Measurements from ENCODE around the gene TLCD3A. TPM values are rescaled to one million over a fixed set of nuclear protein-coding genes. Genes with fewer than 3 reads are reported as not detected.

Gene TLCD3A
- total RNA-seq, 1 experiment from 2014 or later = 21.6 TPM

- TF ChIP-seq, protein P1, sequence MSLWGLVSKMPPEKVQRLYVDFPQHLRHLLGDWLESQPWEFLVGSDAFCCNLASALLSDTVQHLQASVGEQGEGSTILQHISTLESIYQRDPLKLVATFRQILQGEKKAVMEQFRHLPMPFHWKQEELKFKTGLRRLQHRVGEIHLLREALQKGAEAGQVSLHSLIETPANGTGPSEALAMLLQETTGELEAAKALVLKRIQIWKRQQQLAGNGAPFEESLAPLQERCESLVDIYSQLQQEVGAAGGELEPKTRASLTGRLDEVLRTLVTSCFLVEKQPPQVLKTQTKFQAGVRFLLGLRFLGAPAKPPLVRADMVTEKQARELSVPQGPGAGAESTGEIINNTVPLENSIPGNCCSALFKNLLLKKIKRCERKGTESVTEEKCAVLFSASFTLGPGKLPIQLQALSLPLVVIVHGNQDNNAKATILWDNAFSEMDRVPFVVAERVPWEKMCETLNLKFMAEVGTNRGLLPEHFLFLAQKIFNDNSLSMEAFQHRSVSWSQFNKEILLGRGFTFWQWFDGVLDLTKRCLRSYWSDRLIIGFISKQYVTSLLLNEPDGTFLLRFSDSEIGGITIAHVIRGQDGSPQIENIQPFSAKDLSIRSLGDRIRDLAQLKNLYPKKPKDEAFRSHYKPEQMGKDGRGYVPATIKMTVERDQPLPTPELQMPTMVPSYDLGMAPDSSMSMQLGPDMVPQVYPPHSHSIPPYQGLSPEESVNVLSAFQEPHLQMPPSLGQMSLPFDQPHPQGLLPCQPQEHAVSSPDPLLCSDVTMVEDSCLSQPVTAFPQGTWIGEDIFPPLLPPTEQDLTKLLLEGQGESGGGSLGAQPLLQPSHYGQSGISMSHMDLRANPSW (CRISPR knock-in tag; conservative IDR thresholded peaks at IDR 0.05; ENCODE audit: low read depth) = no peak
These were observed 24.3 kb upstream of the TLCD3A start (continued) for GRCh38 chr17:708132-708531.

- Mint-ChIP-seq H3K27me3 (ENCODE audit: low read depth) (no peaks in the 10 kb centered on the region), H3K27ac (no peak overlapping the region), H3K36me3 (no peaks in the 10 kb centered on the region), H3K4me3 (no peak overlapping the region), H3K9me3 (no peaks in the 10 kb centered on the region), H3K4me1 (peaks cover 7% of the 10 kb centered on the region)
- ATAC-seq (no peak), DNase-seq (ENCODE audit: low spot score) (no peak)
- POLR2A ChIA-PET = no interaction called here
- TF ChIP-seq CBFB (CRISPR knock-in tag; IDR thresholded peaks at IDR 0.05; ENCODE audit: low read depth) (no peak), EMX1 (CRISPR knock-in tag; IDR thresholded peaks at IDR 0.05) (no peak), ZNF671 (CRISPR knock-in tag; IDR thresholded peaks at IDR 0.05) (no peak), ZNF281 (CRISPR knock-in tag; IDR thresholded peaks at IDR 0.05) (no peak), TCF7 (CRISPR knock-in tag; IDR thresholded peaks at IDR 0.05; ENCODE audit: low read depth) (no peak), ZBTB43 (CRISPR knock-in tag; IDR thresholded peaks at IDR 0.05) (no peak), SP1 (CRISPR knock-in tag; conservative IDR thresholded peaks at IDR 0.05) (no peak), ZNF423 (CRISPR knock-in tag; IDR thresholded peaks at IDR 0.05) (no peak), ERG (CRISPR knock-in tag; IDR thresholded peaks at IDR 0.05) (no peak), RELA (CRISPR knock-in tag; IDR thresholded peaks at IDR 0.05; ENCODE audit: borderline replicate concordance) (no peak)
- TF ChIP-seq, protein P2, sequence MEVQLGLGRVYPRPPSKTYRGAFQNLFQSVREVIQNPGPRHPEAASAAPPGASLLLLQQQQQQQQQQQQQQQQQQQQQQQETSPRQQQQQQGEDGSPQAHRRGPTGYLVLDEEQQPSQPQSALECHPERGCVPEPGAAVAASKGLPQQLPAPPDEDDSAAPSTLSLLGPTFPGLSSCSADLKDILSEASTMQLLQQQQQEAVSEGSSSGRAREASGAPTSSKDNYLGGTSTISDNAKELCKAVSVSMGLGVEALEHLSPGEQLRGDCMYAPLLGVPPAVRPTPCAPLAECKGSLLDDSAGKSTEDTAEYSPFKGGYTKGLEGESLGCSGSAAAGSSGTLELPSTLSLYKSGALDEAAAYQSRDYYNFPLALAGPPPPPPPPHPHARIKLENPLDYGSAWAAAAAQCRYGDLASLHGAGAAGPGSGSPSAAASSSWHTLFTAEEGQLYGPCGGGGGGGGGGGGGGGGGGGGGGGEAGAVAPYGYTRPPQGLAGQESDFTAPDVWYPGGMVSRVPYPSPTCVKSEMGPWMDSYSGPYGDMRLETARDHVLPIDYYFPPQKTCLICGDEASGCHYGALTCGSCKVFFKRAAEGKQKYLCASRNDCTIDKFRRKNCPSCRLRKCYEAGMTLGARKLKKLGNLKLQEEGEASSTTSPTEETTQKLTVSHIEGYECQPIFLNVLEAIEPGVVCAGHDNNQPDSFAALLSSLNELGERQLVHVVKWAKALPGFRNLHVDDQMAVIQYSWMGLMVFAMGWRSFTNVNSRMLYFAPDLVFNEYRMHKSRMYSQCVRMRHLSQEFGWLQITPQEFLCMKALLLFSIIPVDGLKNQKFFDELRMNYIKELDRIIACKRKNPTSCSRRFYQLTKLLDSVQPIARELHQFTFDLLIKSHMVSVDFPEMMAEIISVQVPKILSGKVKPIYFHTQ (CRISPR knock-in tag; IDR thresholded peaks at IDR 0.05) = no peak
- TF ChIP-seq, protein P3, sequence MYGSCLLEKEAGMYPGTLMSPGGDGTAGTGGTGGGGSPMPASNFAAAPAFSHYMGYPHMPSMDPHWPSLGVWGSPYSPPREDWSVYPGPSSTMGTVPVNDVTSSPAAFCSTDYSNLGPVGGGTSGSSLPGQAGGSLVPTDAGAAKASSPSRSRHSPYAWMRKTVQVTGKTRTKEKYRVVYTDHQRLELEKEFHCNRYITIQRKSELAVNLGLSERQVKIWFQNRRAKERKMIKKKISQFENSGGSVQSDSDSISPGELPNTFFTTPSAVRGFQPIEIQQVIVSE (CRISPR knock-in tag; IDR thresholded peaks at IDR 0.05; ENCODE audit: borderline replicate concordance) = no peak
- TF ChIP-seq, protein P4, sequence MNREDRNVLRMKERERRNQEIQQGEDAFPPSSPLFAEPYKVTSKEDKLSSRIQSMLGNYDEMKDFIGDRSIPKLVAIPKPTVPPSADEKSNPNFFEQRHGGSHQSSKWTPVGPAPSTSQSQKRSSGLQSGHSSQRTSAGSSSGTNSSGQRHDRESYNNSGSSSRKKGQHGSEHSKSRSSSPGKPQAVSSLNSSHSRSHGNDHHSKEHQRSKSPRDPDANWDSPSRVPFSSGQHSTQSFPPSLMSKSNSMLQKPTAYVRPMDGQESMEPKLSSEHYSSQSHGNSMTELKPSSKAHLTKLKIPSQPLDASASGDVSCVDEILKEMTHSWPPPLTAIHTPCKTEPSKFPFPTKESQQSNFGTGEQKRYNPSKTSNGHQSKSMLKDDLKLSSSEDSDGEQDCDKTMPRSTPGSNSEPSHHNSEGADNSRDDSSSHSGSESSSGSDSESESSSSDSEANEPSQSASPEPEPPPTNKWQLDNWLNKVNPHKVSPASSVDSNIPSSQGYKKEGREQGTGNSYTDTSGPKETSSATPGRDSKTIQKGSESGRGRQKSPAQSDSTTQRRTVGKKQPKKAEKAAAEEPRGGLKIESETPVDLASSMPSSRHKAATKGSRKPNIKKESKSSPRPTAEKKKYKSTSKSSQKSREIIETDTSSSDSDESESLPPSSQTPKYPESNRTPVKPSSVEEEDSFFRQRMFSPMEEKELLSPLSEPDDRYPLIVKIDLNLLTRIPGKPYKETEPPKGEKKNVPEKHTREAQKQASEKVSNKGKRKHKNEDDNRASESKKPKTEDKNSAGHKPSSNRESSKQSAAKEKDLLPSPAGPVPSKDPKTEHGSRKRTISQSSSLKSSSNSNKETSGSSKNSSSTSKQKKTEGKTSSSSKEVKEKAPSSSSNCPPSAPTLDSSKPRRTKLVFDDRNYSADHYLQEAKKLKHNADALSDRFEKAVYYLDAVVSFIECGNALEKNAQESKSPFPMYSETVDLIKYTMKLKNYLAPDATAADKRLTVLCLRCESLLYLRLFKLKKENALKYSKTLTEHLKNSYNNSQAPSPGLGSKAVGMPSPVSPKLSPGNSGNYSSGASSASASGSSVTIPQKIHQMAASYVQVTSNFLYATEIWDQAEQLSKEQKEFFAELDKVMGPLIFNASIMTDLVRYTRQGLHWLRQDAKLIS (CRISPR knock-in tag; IDR thresholded peaks at IDR 0.05; ENCODE audit: borderline replicate concordance) = no peak
- CTCF ChIA-PET = no interaction called here
These were observed 14.3 kb upstream of the TLCD3A start for GRCh38 chr17:718075-718474.

Measured in WTC11 (cell line).